Endothelial cell of umbilical vein (primary cell): ENCODE measurements around the gene DCTN4. TPM values are rescaled to one million over a fixed set of nuclear protein-coding genes. Genes with fewer than 3 reads are reported as not detected.

ENCODE experiments used
- BruUV-seq: library from RNA; stranded (reverse); fragments of 400-500 nt; replicated peaks from 2 replicates; lab custom pipeline; 2021; lab: Mats Ljungman, UMichigan
- CTCF ChIA-PET: fragments of 300-600, 350-600 bp; sonication (Branson Sonifier 250); formaldehyde crosslinking; loops from one replicate; lab custom pipeline; 2021; ENCODE audit warnings: antibody characterized with exemption, inconsistent platforms; lab: Charles Lee
- POLR2A ChIA-PET: fragments of 300-600, 350-600 bp; sonication (Branson Sonifier 250); formaldehyde crosslinking; loops from one replicate; lab custom pipeline; 2021; ENCODE audit warnings: antibody characterized with exemption, inconsistent platforms; lab: Charles Lee
- DNase-seq: peaks from one replicate; pipeline ENCODE4 v3.0.0-alpha.2; 2011; ENCODE audit warnings: low read depth, low spot score
- FAIRE-seq: peaks from 2 replicates; lab custom pipeline; 2011; peaks lifted over from hg19 to GRCh38; lab: Jason Lieb, UNC
- H2AFZ ChIP-seq: 2 replicates; pipeline ENCODE4 v1.6.0; 2012; ENCODE audit warnings: low read depth, low read length, control low read depth, inconsistent platforms
- H3K27ac ChIP-seq: 2 replicates; pipeline ENCODE4 v1.5.1; 2011; ENCODE audit warnings: low read depth, mild to moderate bottlenecking, control low read depth, low read length, moderate library complexity; ENCODE audit not compliant: insufficient read depth
- H3K27me3 ChIP-seq, 2 experiments: 2 replicates each; pipeline versions ENCODE4 v1.6.0 to v1.6.1; 2011; ENCODE audit warnings: low read length in 2 of 2, mixed read lengths in 1 of 2; ENCODE audit not compliant: control insufficient read depth in 2 of 2, insufficient read depth in 2 of 2
- H3K36me3 ChIP-seq, 2 experiments: 2 replicates in 1 of 2; 3 replicates in 1 of 2; pipeline ENCODE4 v1.5.1; 2011; ENCODE audit warnings: low read length in 2 of 2, mild to moderate bottlenecking in 1 of 2, moderate library complexity in 1 of 2; ENCODE audit not compliant: control insufficient read depth in 2 of 2, insufficient read depth in 2 of 2; ENCODE audit errors: extremely low read depth in 1 of 2
- H3K4me1 ChIP-seq: 3 replicates; pipeline ENCODE4 v1.5.1; 2011; ENCODE audit warnings: mild to moderate bottlenecking, low read length; ENCODE audit not compliant: control insufficient read depth, insufficient read depth; ENCODE audit errors: extremely low read depth
- H3K4me2 ChIP-seq: 2 replicates; pipeline ENCODE4 v1.6.1; 2011; ENCODE audit warnings: low read length, control low read depth, mixed read lengths; ENCODE audit not compliant: insufficient read depth
- H3K4me3 ChIP-seq, 3 experiments: fragments of 200-600 bp in 1 of 3; sonication (generic), shearing (Covaris generic) in 1 of 3; replicated peaks in 1 of 3; 2 replicates each; pipeline ENCODE4 v1.5.1; 2011 to 2016; ENCODE audit warnings: control low read depth in 3 of 3, low read length in 3 of 3, mild to moderate bottlenecking in 2 of 3, inconsistent platforms in 1 of 3, low read depth in 1 of 3, moderate library complexity in 1 of 3; ENCODE audit not compliant: insufficient read depth in 1 of 3
- H3K79me2 ChIP-seq: 2 replicates; pipeline ENCODE4 v1.6.0; 2012; ENCODE audit warnings: low read length, inconsistent platforms; ENCODE audit not compliant: control insufficient read depth, insufficient read depth
- H3K9ac ChIP-seq: replicated peaks from 2 replicates; pipeline ENCODE3; 2011; ENCODE audit warnings: low read length, control low read depth; ENCODE audit not compliant: insufficient read depth; ENCODE audit errors: extremely low read depth
- H3K9me1 ChIP-seq: replicated peaks from 3 replicates; pipeline ENCODE4 v1.6.0; 2011; ENCODE audit warnings: mild to moderate bottlenecking, low read length; ENCODE audit not compliant: control insufficient read depth, insufficient read depth; ENCODE audit errors: extremely low read depth
- H3K9me3 ChIP-seq: replicated peaks from 2 replicates; pipeline ENCODE4 v1.5.1; 2012; ENCODE audit warnings: low read length, inconsistent platforms; ENCODE audit not compliant: control insufficient read depth, insufficient read depth
- H4K20me1 ChIP-seq: replicated peaks from 2 replicates; pipeline ENCODE3; 2011; ENCODE audit warnings: mild to moderate bottlenecking, low read length; ENCODE audit not compliant: control insufficient read depth, insufficient read depth; ENCODE audit errors: extremely low read depth
- EZH2 ChIP-seq: IDR thresholded peaks from 2 replicates; pipeline ENCODE4 v1.6.1; 2012; ENCODE audit warnings: borderline replicate concordance, low read depth, mild to moderate bottlenecking, moderate library complexity, low read length, inconsistent platforms; ENCODE audit not compliant: severe bottlenecking
- FOS ChIP-seq: IDR thresholded peaks from 2 replicates; pipeline ENCODE4 v1.6.1; 2011; ENCODE audit warnings: mild to moderate bottlenecking, low read length, moderate library complexity, borderline replicate concordance; ENCODE audit not compliant: insufficient read depth
- GATA2 ChIP-seq: IDR thresholded peaks from 2 replicates; pipeline ENCODE4 v1.7.0; 2011; ENCODE audit warnings: low read depth, mild to moderate bottlenecking, moderate library complexity, mixed read lengths, low read length; ENCODE audit not compliant: insufficient read length, insufficient read depth
- MYC ChIP-seq: IDR thresholded peaks from one replicate; pipeline ENCODE4 v1.6.1; 2011; ENCODE audit warnings: mild to moderate bottlenecking, low read depth, low read length
- POLR2AphosphoS5 ChIP-seq: IDR thresholded peaks from 2 replicates; pipeline ENCODE4 v1.6.1; 2012; ENCODE audit warnings: low read depth, mild to moderate bottlenecking, control low read depth, low read length, moderate library complexity; ENCODE audit not compliant: insufficient read depth
- dilution Hi-C: fragments of 300-500 bp; cut with MboI; formaldehyde crosslinking; loops from one replicate; pipeline ENCODE4 v1.15.0; 2019; ENCODE audit warnings: low sequenced_read_pairs; ENCODE audit not compliant: extremely low pct_ligation_motif_present
- intact Hi-C: fragments of 100-400 bp; cut with micrococcal nuclease; formaldehyde crosslinking; loops from one replicate; pipeline ENCODE4 v1.10.0; 2022
- polyA plus RNA-seq, 4 experiments: library from polyadenylated mRNA; depleted of rRNA in 3 of 4; stranded (reverse) in 3 of 4; unstranded in 1 of 4; fragments of >200 nt; gene quantifications; 2 replicates each; pipeline versions ENCODE4 v1.2.1 to v1.2.3, GENCODE V29; 2011 to 2012; ENCODE audit warnings: missing spikeins in 1 of 4
- total RNA-seq: library from RNA; stranded (reverse); gene quantifications from 2 replicates; pipeline ENCODE4 v1.2.3, GENCODE V29; 2021
- TF ChIP-seq, protein P1 (sequence below), 2 donors: IDR thresholded peaks; 1 replicate in 1 of 2; 2 replicates in 1 of 2; pipeline ENCODE4 v1.5.1; 2011; ENCODE audit warnings: low read length in 2 of 2, mild to moderate bottlenecking in 2 of 2, moderate library complexity in 2 of 2, control low read depth in 1 of 2, inconsistent platforms in 1 of 2, low read depth in 1 of 2; ENCODE audit not compliant: insufficient read depth in 1 of 2; ENCODE audit errors: extremely low read depth in 1 of 2

Gene DCTN4
- total and polyA plus RNA-seq, 2 donors (not counting 3 experiments of a cell fraction or from before 2014, with no cell fraction given): 22.4 to 47.3 TPM

DNA sequence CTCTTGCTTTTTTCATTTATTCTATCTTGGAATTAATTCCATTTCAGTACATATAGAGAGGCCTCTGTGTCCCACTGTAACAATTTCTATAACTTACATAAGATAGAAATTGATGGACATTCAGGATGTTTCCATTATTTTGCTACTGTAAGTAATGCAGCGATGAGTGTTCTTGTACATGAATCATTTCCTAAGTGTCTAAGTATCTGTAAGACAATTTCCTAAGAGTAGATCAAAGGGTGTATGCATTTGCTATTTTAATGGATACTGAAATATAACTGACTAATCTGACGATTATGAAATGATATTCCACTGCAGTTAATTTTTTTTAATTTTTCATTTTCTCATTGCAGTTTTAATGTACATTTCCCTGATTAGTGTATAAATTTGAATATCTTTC lies 35.0 kb downstream of the DCTN4 start:
- no peaks in the 10 kb centered on the region for H3K9me3 ChIP-seq
- BruUV-seq: no TSS peak
- H3K4me1 ChIP-seq: peaks cover 10% of the 10 kb centered on the region
- no peaks in the 10 kb centered on the region for H3K79me2 ChIP-seq
- H3K4me2 ChIP-seq: no peak overlapping the region
- no peaks in the 10 kb centered on the region for H4K20me1 ChIP-seq
- H3K9ac ChIP-seq: no peak overlapping the region
- peaks cover 14 to 21% of the 10 kb centered on the region in 2 experiments for H3K36me3 ChIP-seq
- no peaks in the 10 kb centered on the region for H3K27me3 ChIP-seq
- no peak overlapping the region for H3K4me3 ChIP-seq
- DNase-seq (no peak), FAIRE-seq (no peak)
- POLR2A ChIA-PET: no interaction called here
- no peak overlapping the region for H2AFZ ChIP-seq
- TF ChIP-seq GATA2 (no peak), FOS (peak; percentile 15), MYC (no peak), EZH2 (no peak), POLR2AphosphoS5 (no peak)
- TF ChIP-seq, protein P1, sequence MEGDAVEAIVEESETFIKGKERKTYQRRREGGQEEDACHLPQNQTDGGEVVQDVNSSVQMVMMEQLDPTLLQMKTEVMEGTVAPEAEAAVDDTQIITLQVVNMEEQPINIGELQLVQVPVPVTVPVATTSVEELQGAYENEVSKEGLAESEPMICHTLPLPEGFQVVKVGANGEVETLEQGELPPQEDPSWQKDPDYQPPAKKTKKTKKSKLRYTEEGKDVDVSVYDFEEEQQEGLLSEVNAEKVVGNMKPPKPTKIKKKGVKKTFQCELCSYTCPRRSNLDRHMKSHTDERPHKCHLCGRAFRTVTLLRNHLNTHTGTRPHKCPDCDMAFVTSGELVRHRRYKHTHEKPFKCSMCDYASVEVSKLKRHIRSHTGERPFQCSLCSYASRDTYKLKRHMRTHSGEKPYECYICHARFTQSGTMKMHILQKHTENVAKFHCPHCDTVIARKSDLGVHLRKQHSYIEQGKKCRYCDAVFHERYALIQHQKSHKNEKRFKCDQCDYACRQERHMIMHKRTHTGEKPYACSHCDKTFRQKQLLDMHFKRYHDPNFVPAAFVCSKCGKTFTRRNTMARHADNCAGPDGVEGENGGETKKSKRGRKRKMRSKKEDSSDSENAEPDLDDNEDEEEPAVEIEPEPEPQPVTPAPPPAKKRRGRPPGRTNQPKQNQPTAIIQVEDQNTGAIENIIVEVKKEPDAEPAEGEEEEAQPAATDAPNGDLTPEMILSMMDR (IDR thresholded peaks at IDR 0.05; ENCODE audit: extremely low read depth in 1 of 2, insufficient read depth in 1 of 2, low read depth in 1 of 2, low read length in 2 of 2): no peak
- dilution Hi-C loops (no loop called here), intact Hi-C loops (no loop called here)
- CTCF ChIA-PET: no interaction called here
- no peak overlapping the region for H3K27ac ChIP-seq
- no peaks in the 10 kb centered on the region for H3K9me1 ChIP-seq
